MM.1S (cell line): ENCODE data around the gene DUS3L.

Experiments
- CTCF ChIP-seq: fragments of 300-600 bp; sonication (generic); IDR thresholded peaks from 2 replicates; pipeline ENCODE4 v1.5.1; 2016; ENCODE audit warnings: antibody characterized with exemption, low read length, mixed read lengths
- EZH2 ChIP-seq: fragments of 300-600 bp; sonication (generic); optimal IDR thresholded peaks from 2 replicates; pipeline ENCODE3; 2017; ENCODE audit warnings: low read depth, mild to moderate bottlenecking, antibody characterized with exemption, low read length, mixed read lengths
- EZH2phosphoT487 ChIP-seq: fragments of 300-600 bp; sonication (generic); IDR thresholded peaks from 2 replicates; pipeline ENCODE4 v1.6.1; 2018; ENCODE audit warnings: antibody characterized with exemption, low read length

GRCh38 chr19:5742051-5742450 is 48.9 kb downstream of the DUS3L start:
- TF ChIP-seq CTCF (no peak), EZH2 (no peak), EZH2phosphoT487 (no peak)
